ENCODE data around the gene PALLD. TPM values are rescaled to one million over a fixed set of nuclear protein-coding genes. Genes with fewer than 3 reads are reported as not detected.

Gene PALLD
- total and polyA plus RNA-seq, 7 donors: 40.7 to 1,991 (median 1,233) TPM

GRCh38 chr4:168524897-168525296, 28.0 kb downstream of the PALLD start:
- intact Hi-C loops (cut with DNase I): no loop called here
- Histone ChIP-seq H3K4me1 (peaks cover 0 to 3% (median 0%) of the 10 kb centered on the region in 4 donors), H3K27me3 (no peaks in the 10 kb centered on the region), H3K9me3 (no peaks in the 10 kb centered on the region), H3K36me3 (no peaks in the 10 kb centered on the region), H3K27ac (no peak overlapping the region), H3K4me3 (no peak overlapping the region)
- WGBS, 2 donors: 89 to 91% methylated on average over 3 of the region's 3 CpGs
- DNase-seq: no peak
- TF ChIP-seq POLR2A (IDR thresholded peaks at IDR 0.05) (no peak), EP300 (IDR thresholded peaks at IDR 0.05) (no peak), POLR2AphosphoS5 (IDR thresholded peaks at IDR 0.05) (no peak)
- TF ChIP-seq, protein P1, sequence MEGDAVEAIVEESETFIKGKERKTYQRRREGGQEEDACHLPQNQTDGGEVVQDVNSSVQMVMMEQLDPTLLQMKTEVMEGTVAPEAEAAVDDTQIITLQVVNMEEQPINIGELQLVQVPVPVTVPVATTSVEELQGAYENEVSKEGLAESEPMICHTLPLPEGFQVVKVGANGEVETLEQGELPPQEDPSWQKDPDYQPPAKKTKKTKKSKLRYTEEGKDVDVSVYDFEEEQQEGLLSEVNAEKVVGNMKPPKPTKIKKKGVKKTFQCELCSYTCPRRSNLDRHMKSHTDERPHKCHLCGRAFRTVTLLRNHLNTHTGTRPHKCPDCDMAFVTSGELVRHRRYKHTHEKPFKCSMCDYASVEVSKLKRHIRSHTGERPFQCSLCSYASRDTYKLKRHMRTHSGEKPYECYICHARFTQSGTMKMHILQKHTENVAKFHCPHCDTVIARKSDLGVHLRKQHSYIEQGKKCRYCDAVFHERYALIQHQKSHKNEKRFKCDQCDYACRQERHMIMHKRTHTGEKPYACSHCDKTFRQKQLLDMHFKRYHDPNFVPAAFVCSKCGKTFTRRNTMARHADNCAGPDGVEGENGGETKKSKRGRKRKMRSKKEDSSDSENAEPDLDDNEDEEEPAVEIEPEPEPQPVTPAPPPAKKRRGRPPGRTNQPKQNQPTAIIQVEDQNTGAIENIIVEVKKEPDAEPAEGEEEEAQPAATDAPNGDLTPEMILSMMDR (IDR thresholded peaks at IDR 0.05): no peak

DNA sequence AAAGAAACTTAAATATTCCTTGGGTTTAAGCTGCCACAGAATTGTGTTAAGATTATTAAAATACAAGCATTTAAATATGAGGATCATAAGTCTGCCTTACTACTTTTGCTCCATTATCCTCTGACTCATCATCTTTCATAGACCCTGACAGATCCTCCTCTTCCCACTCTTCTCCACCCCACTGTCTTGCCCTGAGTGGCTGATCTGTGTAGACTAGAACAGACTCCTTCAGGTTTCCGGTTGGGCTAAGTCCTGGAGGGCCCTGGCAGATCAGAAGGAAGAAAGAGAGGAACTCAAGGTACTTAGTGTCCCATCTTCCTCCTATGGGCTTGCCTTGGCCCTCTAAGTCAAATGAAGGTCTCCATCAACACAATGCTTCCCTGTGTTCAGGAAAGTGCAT, 30.7 kb downstream of the PALLD start:
- DNase-seq: no peak
- H3K27me3 ChIP-seq: no peaks in the 10 kb centered on the region
- no peak for TF ChIP-seq EP300 (IDR thresholded peaks at IDR 0.05)
- TF ChIP-seq, protein P1 (IDR thresholded peaks at IDR 0.05): no peak
- no peak for TF ChIP-seq POLR2AphosphoS5 (IDR thresholded peaks at IDR 0.05)
- no peak for TF ChIP-seq POLR2A (IDR thresholded peaks at IDR 0.05)

DNA sequence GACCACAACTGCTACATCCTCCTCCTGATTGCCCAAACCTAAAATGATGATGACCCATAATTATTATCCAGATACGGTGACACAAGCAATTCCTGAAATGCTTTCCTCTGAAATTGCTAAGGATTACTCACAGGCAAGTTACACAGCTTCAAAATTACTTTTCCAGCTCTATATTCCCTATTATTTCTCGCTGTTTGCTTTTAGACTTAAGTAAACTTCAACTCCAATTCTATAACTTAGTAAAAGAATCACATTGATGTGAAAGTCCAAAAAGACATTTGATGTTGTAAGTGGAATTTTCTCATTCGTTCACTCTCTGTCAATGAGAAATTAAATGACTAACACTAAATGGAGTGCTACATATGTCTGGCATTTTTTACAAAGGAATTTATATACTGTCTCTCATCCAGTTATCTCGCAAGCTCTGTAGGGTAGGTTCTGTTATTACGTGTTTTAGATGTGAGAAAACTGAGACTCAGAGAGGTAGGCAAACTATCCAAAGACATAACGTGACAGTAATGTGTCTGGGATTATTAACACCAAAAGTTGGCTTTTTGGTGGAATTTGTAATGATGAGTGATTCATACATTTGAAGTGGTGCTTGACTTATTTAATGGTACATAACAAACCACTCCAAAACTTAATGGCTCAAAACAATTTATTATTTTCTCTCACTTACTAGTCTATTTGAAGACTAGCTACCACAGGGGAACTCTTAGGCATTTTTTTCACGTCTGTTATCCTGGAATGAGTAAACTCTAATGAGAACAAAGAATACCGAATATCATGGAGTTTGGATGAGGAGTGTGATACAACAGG, 31.5 kb downstream of the PALLD start:
- no peak for TF ChIP-seq POLR2A (IDR thresholded peaks at IDR 0.05)
- TF ChIP-seq POLR2AphosphoS5 (IDR thresholded peaks at IDR 0.05): no peak
- TF ChIP-seq, protein P1 (IDR thresholded peaks at IDR 0.05): no peak
- no peak for TF ChIP-seq EP300 (IDR thresholded peaks at IDR 0.05)
- no peaks in the 10 kb centered on the region for H3K27me3 ChIP-seq
- H3K27ac ChIP-seq: no peak overlapping the region
- DNase-seq: no peak
- H3K9me3 ChIP-seq: no peaks in the 10 kb centered on the region
- no peaks in the 10 kb centered on the region for H3K36me3 ChIP-seq
- intact Hi-C loops (cut with DNase I): no loop called here
- no peaks in the 10 kb centered on the region for H3K4me1 ChIP-seq
- H3K4me3 ChIP-seq: no peak overlapping the region
- WGBS, 2 donors: 86 to 88% methylated on average over 8 of the region's 8 CpGs

More for the DNA sequence above, 30.7 kb downstream of the PALLD start:
- H3K9me3 ChIP-seq: no peaks in the 10 kb centered on the region
- intact Hi-C loops (cut with DNase I): no loop called here
- H3K4me1 ChIP-seq: no peaks in the 10 kb centered on the region
- H3K4me3 ChIP-seq: no peak overlapping the region
- H3K27ac ChIP-seq: no peak overlapping the region
- 91 to 93% methylated on average over 1 of the region's 1 CpG for WGBS, 2 donors
- H3K36me3 ChIP-seq: no peaks in the 10 kb centered on the region

GRCh38 chr4:168529257-168529656, 32.4 kb downstream of the PALLD start:
- Histone ChIP-seq H3K36me3 (no peaks in the 10 kb centered on the region), H3K4me3 (no peak overlapping the region), H3K9me3 (no peaks in the 10 kb centered on the region), H3K27me3 (no peaks in the 10 kb centered on the region), H3K27ac (no peak overlapping the region), H3K4me1 (no peaks in the 10 kb centered on the region)
- WGBS, 2 donors: 91% methylated on average over 6 of the region's 6 CpGs
- intact Hi-C loops (cut with DNase I): no loop called here
- TF ChIP-seq POLR2A (IDR thresholded peaks at IDR 0.05) (no peak), EP300 (IDR thresholded peaks at IDR 0.05) (no peak), POLR2AphosphoS5 (IDR thresholded peaks at IDR 0.05) (no peak)
- TF ChIP-seq, protein P1 (IDR thresholded peaks at IDR 0.05): no peak
- no peak for DNase-seq

Measured in sigmoid colon (tissue), 7 donors.